Measurements from ENCODE around the gene RNF150. TPM values are rescaled to one million over a fixed set of nuclear protein-coding genes. Genes with fewer than 3 reads are reported as not detected.

RNF150 gene
- polyA plus RNA-seq, 3 donors: 0.21 TPM; not detected in 2

GRCh38 chr4:141062651-141063050, 70.6 kb downstream of the RNF150 start:
- Histone ChIP-seq H3K79me2 (ENCODE audit: insufficient read depth, low read length) (no peaks in the 10 kb centered on the region), H3K4me1 (ENCODE audit: control insufficient read depth in 1 of 2, insufficient read depth in 2 of 2, low read length in 2 of 2) (no peaks in the 10 kb centered on the region), H3K4me2 (replicated peaks; ENCODE audit: extremely low read depth, low read length, poor library complexity, severe bottlenecking) (no peak overlapping the region), H3K27me3 (ENCODE audit: control insufficient read depth in 2 of 2, insufficient read depth in 2 of 2, low read length in 2 of 2) (no peaks in the 10 kb centered on the region), H2AFZ (ENCODE audit: insufficient read depth, low read depth, low read length, poor library complexity, severe bottlenecking) (no peak overlapping the region), H3K36me3 (replicated peaks in 1 of 2; ENCODE audit: control insufficient read depth in 1 of 2, insufficient read depth in 2 of 2, low read length in 2 of 2) (no peaks in the 10 kb centered on the region), H3K4me3 (replicated peaks in 1 of 3; ENCODE audit: low read depth in 2 of 3, low read length in 3 of 3) (no peak overlapping the region), H3K27ac (ENCODE audit: low read depth in 1 of 2, low read length in 2 of 2) (no peak overlapping the region), H3K9me3 (replicated peaks in 1 of 2; ENCODE audit: control insufficient read depth in 1 of 2, insufficient read depth in 1 of 2, low read length in 2 of 2) (no peaks in the 10 kb centered on the region), H4K20me1 (ENCODE audit: insufficient read depth, low read length) (no peaks in the 10 kb centered on the region), H3K9ac (ENCODE audit: insufficient read depth, low read length, poor library complexity, severe bottlenecking) (no peak overlapping the region)
- no peaks in the 10 kb centered on the region for H3K4me1 Mint-ChIP-seq
- WGBS (ENCODE audit: insufficient coverage): no CpG with 5 or more reads among the region's 4 CpGs
- no peak for TF ChIP-seq CTCF (IDR thresholded peaks at IDR 0.05)
- no peaks in the 10 kb centered on the region for H3K27me3 Mint-ChIP-seq (ENCODE audit: low read depth in 3 of 3)
- no peaks in the 10 kb centered on the region for H3K36me3 Mint-ChIP-seq
- H3K4me3 Mint-ChIP-seq: no peak overlapping the region
- intact Hi-C loops (cut with micrococcal nuclease): no loop called here
- peaks cover 0 to 3% (median 0%) of the 10 kb centered on the region in 7 donors for H3K9me3 Mint-ChIP-seq
- no peak for DNase-seq
- H3K27ac Mint-ChIP-seq: no peak overlapping the region

GRCh38 chr4:141058591-141059512, 74.4 kb downstream of the RNF150 start:
- Histone ChIP-seq H3K36me3 (replicated peaks in 1 of 2; ENCODE audit: control insufficient read depth in 1 of 2, insufficient read depth in 2 of 2, low read length in 2 of 2) (no peaks in the 10 kb centered on the region), H2AFZ (ENCODE audit: insufficient read depth, low read depth, low read length, poor library complexity, severe bottlenecking) (no peak overlapping the region), H3K79me2 (ENCODE audit: insufficient read depth, low read length) (no peaks in the 10 kb centered on the region), H3K9ac (ENCODE audit: insufficient read depth, low read length, poor library complexity, severe bottlenecking) (no peak overlapping the region), H4K20me1 (ENCODE audit: insufficient read depth, low read length) (no peaks in the 10 kb centered on the region), H3K4me1 (ENCODE audit: control insufficient read depth in 1 of 2, insufficient read depth in 2 of 2, low read length in 2 of 2) (no peaks in the 10 kb centered on the region), H3K27me3 (ENCODE audit: control insufficient read depth in 2 of 2, insufficient read depth in 2 of 2, low read length in 2 of 2) (no peaks in the 10 kb centered on the region), H3K4me2 (replicated peaks; ENCODE audit: extremely low read depth, low read length, poor library complexity, severe bottlenecking) (no peak overlapping the region), H3K4me3 (replicated peaks in 1 of 3; ENCODE audit: low read depth in 2 of 3, low read length in 3 of 3) (no peak overlapping the region), H3K27ac (ENCODE audit: low read depth in 1 of 2, low read length in 2 of 2) (no peak overlapping the region), H3K9me3 (replicated peaks in 1 of 2; ENCODE audit: control insufficient read depth in 1 of 2, insufficient read depth in 1 of 2, low read length in 2 of 2) (no peaks in the 10 kb centered on the region)
- H3K4me3 Mint-ChIP-seq: no peak overlapping the region
- no peak overlapping the region for H3K27ac Mint-ChIP-seq
- TF ChIP-seq CTCF (IDR thresholded peaks at IDR 0.05): no peak
- no peaks in the 10 kb centered on the region for H3K4me1 Mint-ChIP-seq
- peaks cover 0 to 3% (median 0%) of the 10 kb centered on the region in 7 donors for H3K9me3 Mint-ChIP-seq
- no peaks in the 10 kb centered on the region for H3K27me3 Mint-ChIP-seq (ENCODE audit: low read depth in 3 of 3)
- no peaks in the 10 kb centered on the region for H3K36me3 Mint-ChIP-seq
- intact Hi-C loops (cut with micrococcal nuclease): no loop called here
- DNase-seq: no peak
- no CpG with 5 or more reads among the region's 4 CpGs for WGBS (ENCODE audit: insufficient coverage)

All from CD14-positive monocyte (primary cell).